Activated naive CD8-positive, alpha-beta T cell treated with anti-CD3 and anti-CD28 coated beads for 36 hours (primary cell): ENCODE results near the gene ITGB6. TPM values are rescaled to one million over a fixed set of nuclear protein-coding genes. Genes with fewer than 3 reads are reported as not detected.

Experiments
- DNase-seq: peaks from one replicate; pipeline ENCODE4 v3.0.0; 2021
- H3K27ac Mint-ChIP-seq: one replicate; pipeline ENCODE4 v1.8.0; 2022; ENCODE audit warnings: mild to moderate bottlenecking, moderate library complexity, mixed read lengths
- H3K27me3 Mint-ChIP-seq: one replicate; pipeline ENCODE4 v1.8.0; 2022; ENCODE audit warnings: mild to moderate bottlenecking, mixed read lengths
- H3K36me3 Mint-ChIP-seq: one replicate; pipeline ENCODE4 v1.8.0; 2021; ENCODE audit warnings: mild to moderate bottlenecking, mixed read lengths
- H3K4me1 Mint-ChIP-seq: one replicate; pipeline ENCODE4 v1.8.0; 2021; ENCODE audit warnings: mixed read lengths
- H3K4me3 Mint-ChIP-seq: one replicate; pipeline ENCODE4 v1.8.0; 2022; ENCODE audit warnings: mild to moderate bottlenecking, moderate library complexity, mixed read lengths
- H3K9me3 Mint-ChIP-seq: one replicate; pipeline ENCODE4 v1.8.0; 2022; ENCODE audit warnings: mixed read lengths
- total RNA-seq, 2 experiments: library from RNA; stranded (reverse); gene quantifications; one replicate each; pipeline ENCODE4 v1.2.3, GENCODE V29; 2021

Gene ITGB6
- total RNA-seq, 2 experiments from 2014 or later = not detected

GRCh38 chr2:160111951-160112798, 87.9 kb downstream of the ITGB6 start:
- no peak overlapping the region for H3K4me3 Mint-ChIP-seq
- no peak overlapping the region for H3K27ac Mint-ChIP-seq
- H3K9me3 Mint-ChIP-seq = peaks cover 2% of the 10 kb centered on the region
- H3K36me3 Mint-ChIP-seq = no peaks in the 10 kb centered on the region
- DNase-seq = no peak
- H3K27me3 Mint-ChIP-seq = peaks cover 3% of the 10 kb centered on the region
- no peaks in the 10 kb centered on the region for H3K4me1 Mint-ChIP-seq

- peaks cover 2% of the 10 kb centered on the region for H3K9me3 Mint-ChIP-seq
- no peaks in the 10 kb centered on the region for H3K36me3 Mint-ChIP-seq
- peaks cover 3% of the 10 kb centered on the region for H3K27me3 Mint-ChIP-seq
- no peak overlapping the region for H3K4me3 Mint-ChIP-seq
- no peaks in the 10 kb centered on the region for H3K4me1 Mint-ChIP-seq
- no peak overlapping the region for H3K27ac Mint-ChIP-seq
- no peak for DNase-seq
Observed at GRCh38 chr2:160110674-160111239, 89.3 kb downstream of the ITGB6 start.

- Mint-ChIP-seq H3K27me3 (peaks cover 3% of the 10 kb centered on the region), H3K4me1 (no peaks in the 10 kb centered on the region), H3K36me3 (no peaks in the 10 kb centered on the region), H3K9me3 (no peaks in the 10 kb centered on the region), H3K27ac (no peak overlapping the region), H3K4me3 (no peak overlapping the region)
- DNase-seq = peak; percentile 50
Observed at GRCh38 chr2:160109939-160110673, 90.0 kb downstream of the ITGB6 start.

GRCh38 chr2:160109243-160109642, 90.8 kb downstream of the ITGB6 start:
- H3K36me3 Mint-ChIP-seq = no peaks in the 10 kb centered on the region
- no peaks in the 10 kb centered on the region for H3K4me1 Mint-ChIP-seq
- H3K4me3 Mint-ChIP-seq = no peak overlapping the region
- DNase-seq = no peak
- H3K27ac Mint-ChIP-seq = no peak overlapping the region
- no peaks in the 10 kb centered on the region for H3K9me3 Mint-ChIP-seq
- H3K27me3 Mint-ChIP-seq = peaks cover 3% of the 10 kb centered on the region

GRCh38 chr2:160108646-160109045, 91.4 kb downstream of the ITGB6 start:
- Mint-ChIP-seq H3K27ac (no peak overlapping the region), H3K27me3 (peaks cover 3% of the 10 kb centered on the region), H3K36me3 (no peaks in the 10 kb centered on the region), H3K4me1 (no peaks in the 10 kb centered on the region), H3K9me3 (no peaks in the 10 kb centered on the region), H3K4me3 (no peak overlapping the region)
- no peak for DNase-seq

GRCh38 chr2:160105366-160105765, 94.7 kb downstream of the ITGB6 start:
- peaks cover 7% of the 10 kb centered on the region for H3K27me3 Mint-ChIP-seq
- DNase-seq = no peak
- H3K36me3 Mint-ChIP-seq = no peaks in the 10 kb centered on the region
- H3K4me1 Mint-ChIP-seq = no peaks in the 10 kb centered on the region
- H3K9me3 Mint-ChIP-seq = no peaks in the 10 kb centered on the region
- H3K27ac Mint-ChIP-seq = no peak overlapping the region
- no peak overlapping the region for H3K4me3 Mint-ChIP-seq

- no peak overlapping the region for H3K4me3 Mint-ChIP-seq
- no peaks in the 10 kb centered on the region for H3K36me3 Mint-ChIP-seq
- DNase-seq = no peak
- no peaks in the 10 kb centered on the region for H3K9me3 Mint-ChIP-seq
- no peaks in the 10 kb centered on the region for H3K4me1 Mint-ChIP-seq
- H3K27ac Mint-ChIP-seq = no peak overlapping the region
- H3K27me3 Mint-ChIP-seq = peaks cover 4% of the 10 kb centered on the region
Observed at GRCh38 chr2:160104115-160104514, 96.0 kb downstream of the ITGB6 start.

- H3K27ac Mint-ChIP-seq = no peak overlapping the region
- H3K4me1 Mint-ChIP-seq = no peaks in the 10 kb centered on the region
- no peaks in the 10 kb centered on the region for H3K36me3 Mint-ChIP-seq
- DNase-seq = no peak
- H3K9me3 Mint-ChIP-seq = peaks cover 3% of the 10 kb centered on the region
- no peak overlapping the region for H3K4me3 Mint-ChIP-seq
- peaks cover 7% of the 10 kb centered on the region for H3K27me3 Mint-ChIP-seq
Observed at GRCh38 chr2:160097326-160097725, 102.7 kb downstream of the ITGB6 start.

GRCh38 chr2:160096409-160096808, 103.7 kb downstream of the ITGB6 start:
- no peak overlapping the region for H3K4me3 Mint-ChIP-seq
- H3K9me3 Mint-ChIP-seq = peaks cover 6% of the 10 kb centered on the region
- H3K27ac Mint-ChIP-seq = no peak overlapping the region
- H3K4me1 Mint-ChIP-seq = no peaks in the 10 kb centered on the region
- no peak for DNase-seq
- no peaks in the 10 kb centered on the region for H3K36me3 Mint-ChIP-seq
- peaks cover 3% of the 10 kb centered on the region for H3K27me3 Mint-ChIP-seq

GRCh38 chr2:160092445-160092844, 107.6 kb downstream of the ITGB6 start:
- no peaks in the 10 kb centered on the region for H3K4me1 Mint-ChIP-seq
- no peak overlapping the region for H3K4me3 Mint-ChIP-seq
- peaks cover 3% of the 10 kb centered on the region for H3K27me3 Mint-ChIP-seq
- H3K27ac Mint-ChIP-seq = no peak overlapping the region
- peaks cover 32% of the 10 kb centered on the region for H3K9me3 Mint-ChIP-seq
- no peak for DNase-seq
- H3K36me3 Mint-ChIP-seq = peaks cover 10% of the 10 kb centered on the region

- no peak overlapping the region for H3K4me3 Mint-ChIP-seq
- H3K27ac Mint-ChIP-seq = no peak overlapping the region
- DNase-seq = no peak
- peaks cover 40% of the 10 kb centered on the region for H3K9me3 Mint-ChIP-seq
- peaks cover 14% of the 10 kb centered on the region for H3K36me3 Mint-ChIP-seq
- peaks cover 3% of the 10 kb centered on the region for H3K27me3 Mint-ChIP-seq
- H3K4me1 Mint-ChIP-seq = no peaks in the 10 kb centered on the region
Observed at GRCh38 chr2:160091381-160091780, 108.7 kb downstream of the ITGB6 start.

- Mint-ChIP-seq H3K36me3 (peaks cover 14% of the 10 kb centered on the region), H3K4me1 (no peaks in the 10 kb centered on the region), H3K9me3 (peaks cover 41% of the 10 kb centered on the region), H3K4me3 (no peak overlapping the region), H3K27me3 (no peaks in the 10 kb centered on the region), H3K27ac (no peak overlapping the region)
- DNase-seq = no peak
Observed at GRCh38 chr2:160087854-160088745, 112.0 kb downstream of the ITGB6 start.

GRCh38 chr2:160085662-160086061, 114.4 kb downstream of the ITGB6 start:
- no peak for DNase-seq
- Mint-ChIP-seq H3K27me3 (no peaks in the 10 kb centered on the region), H3K36me3 (peaks cover 14% of the 10 kb centered on the region), H3K4me3 (no peak overlapping the region), H3K27ac (no peak overlapping the region), H3K9me3 (peaks cover 35% of the 10 kb centered on the region), H3K4me1 (no peaks in the 10 kb centered on the region)

GRCh38 chr2:160077912-160078810, 121.9 kb downstream of the ITGB6 start:
- no peak for DNase-seq

More at GRCh38 chr2:160077912-160078810, 121.9 kb downstream of the ITGB6 start:
- peaks cover 3% of the 10 kb centered on the region for H3K4me1 Mint-ChIP-seq
- H3K4me3 Mint-ChIP-seq = no peak overlapping the region
- H3K9me3 Mint-ChIP-seq = peaks cover 2% of the 10 kb centered on the region
- no peak overlapping the region for H3K27ac Mint-ChIP-seq
- H3K36me3 Mint-ChIP-seq = no peaks in the 10 kb centered on the region
- no peaks in the 10 kb centered on the region for H3K27me3 Mint-ChIP-seq
